Left forelimb (tissue), 1 donor: ENCODE measurements around the gene GSDMA.
"Not testable (repeated sequence)": the region's sequence is repeated elsewhere in the genome, so short reads cannot be mapped to it uniquely, and the experiment has no call there.

Experiments used
- DNase-seq: peaks from one replicate; pipeline ENCODE4 v3.0.0-alpha.2; 2018; ENCODE audit warnings: low spot score

GSDMA gene

GRCh38 chr17:39996800-39997199, 34.0 kb downstream of the GSDMA start:
- DNase-seq: no peak

DNA sequence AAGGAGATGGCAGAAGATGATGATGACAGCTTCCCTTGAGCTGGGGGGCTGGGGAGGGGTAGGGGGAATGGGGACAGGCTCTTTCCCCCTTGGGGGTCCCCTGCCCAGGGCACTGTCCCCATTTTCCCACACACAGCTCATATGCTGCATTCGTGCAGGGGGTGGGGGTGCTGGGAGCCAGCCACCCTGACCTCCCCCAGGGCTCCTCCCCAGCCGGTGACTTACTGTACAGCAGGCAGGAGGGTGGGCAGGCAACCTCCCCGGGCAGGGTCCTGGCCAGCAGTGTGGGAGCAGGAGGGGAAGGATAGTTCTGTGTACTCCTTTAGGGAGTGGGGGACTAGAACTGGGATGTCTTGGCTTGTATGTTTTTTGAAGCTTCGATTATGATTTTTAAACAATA, 34.7 kb downstream of the GSDMA start:
- no peak for DNase-seq

GRCh38 chr17:39999067-39999466, 36.3 kb downstream of the GSDMA start:
- no peak for DNase-seq

GRCh38 chr17:40000161-40000560, 37.4 kb downstream of the GSDMA start:
- DNase-seq: no peak

DNA sequence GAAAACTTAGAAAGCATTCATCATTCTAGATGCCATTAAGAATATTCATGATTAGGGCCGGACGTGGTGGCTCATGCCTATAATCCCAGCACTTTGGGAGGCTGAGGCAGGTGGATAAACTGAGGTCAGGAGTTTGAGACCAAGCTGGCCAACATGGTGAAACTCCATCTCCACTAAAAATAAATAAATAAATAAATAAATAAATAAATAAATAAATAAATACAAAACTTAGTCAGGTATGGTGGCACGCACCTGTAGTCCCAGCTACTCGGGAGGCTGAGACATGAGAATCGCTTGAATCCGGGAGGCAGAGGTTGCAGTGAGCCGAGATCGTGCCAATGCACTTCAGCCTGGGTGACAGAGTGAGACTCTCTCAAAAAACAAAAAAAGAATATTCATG, 38.5 kb downstream of the GSDMA start:
- DNase-seq: not testable (repeated sequence)

GRCh38 chr17:40004072-40004471, 41.3 kb downstream of the GSDMA start:
- no peak for DNase-seq

- no peak for DNase-seq
Observed at GRCh38 chr17:40004712-40005111, 41.9 kb downstream of the GSDMA start.

- DNase-seq: no peak
Observed at GRCh38 chr17:40005520-40005919, 42.7 kb downstream of the GSDMA start.

GRCh38 chr17:40010946-40011500, 48.2 kb downstream of the GSDMA start:
- DNase-seq: not testable (repeated sequence)

DNA sequence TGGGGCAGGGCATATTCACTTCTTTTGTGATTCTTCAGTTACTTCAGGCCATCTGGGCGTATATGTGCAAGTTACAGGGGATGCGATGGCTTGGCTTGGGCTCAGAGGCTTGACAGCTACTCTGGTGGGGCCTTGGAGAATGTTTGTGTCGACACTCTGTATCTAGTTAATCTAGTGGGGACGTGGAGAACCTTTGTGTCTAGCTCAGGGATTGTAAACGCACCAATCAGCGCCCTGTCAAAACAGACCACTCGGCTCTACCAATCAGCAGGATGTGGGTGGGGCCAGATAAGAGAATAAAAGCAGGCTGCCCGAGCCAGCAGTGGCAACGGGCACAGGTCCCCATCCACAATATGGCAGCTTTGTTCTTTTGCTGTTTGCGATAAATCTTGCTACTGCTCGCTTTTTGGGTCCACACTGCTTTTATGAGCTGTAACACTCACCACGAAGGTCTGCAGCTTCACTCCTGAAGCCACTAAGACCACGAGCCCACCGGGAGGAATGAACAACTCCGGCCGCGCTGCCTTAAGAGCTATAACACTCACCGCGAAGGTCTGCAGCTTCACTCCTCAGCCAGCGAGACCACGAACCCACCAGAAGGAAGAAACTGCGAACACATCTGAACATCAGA, 49.3 kb downstream of the GSDMA start:
- DNase-seq: not testable (repeated sequence)

GRCh38 chr17:40014375-40014980, 51.7 kb downstream of the GSDMA start:
- DNase-seq: no peak

- DNase-seq: no peak
Observed at GRCh38 chr17:40015005-40015997, 52.5 kb downstream of the GSDMA start, which contains the start of gene CSF3. Gene CSF3, plus strand, starts transcription at chr17:40015440. Its CDS starts 35 bp downstream, at chr17:40015475.

DNA sequence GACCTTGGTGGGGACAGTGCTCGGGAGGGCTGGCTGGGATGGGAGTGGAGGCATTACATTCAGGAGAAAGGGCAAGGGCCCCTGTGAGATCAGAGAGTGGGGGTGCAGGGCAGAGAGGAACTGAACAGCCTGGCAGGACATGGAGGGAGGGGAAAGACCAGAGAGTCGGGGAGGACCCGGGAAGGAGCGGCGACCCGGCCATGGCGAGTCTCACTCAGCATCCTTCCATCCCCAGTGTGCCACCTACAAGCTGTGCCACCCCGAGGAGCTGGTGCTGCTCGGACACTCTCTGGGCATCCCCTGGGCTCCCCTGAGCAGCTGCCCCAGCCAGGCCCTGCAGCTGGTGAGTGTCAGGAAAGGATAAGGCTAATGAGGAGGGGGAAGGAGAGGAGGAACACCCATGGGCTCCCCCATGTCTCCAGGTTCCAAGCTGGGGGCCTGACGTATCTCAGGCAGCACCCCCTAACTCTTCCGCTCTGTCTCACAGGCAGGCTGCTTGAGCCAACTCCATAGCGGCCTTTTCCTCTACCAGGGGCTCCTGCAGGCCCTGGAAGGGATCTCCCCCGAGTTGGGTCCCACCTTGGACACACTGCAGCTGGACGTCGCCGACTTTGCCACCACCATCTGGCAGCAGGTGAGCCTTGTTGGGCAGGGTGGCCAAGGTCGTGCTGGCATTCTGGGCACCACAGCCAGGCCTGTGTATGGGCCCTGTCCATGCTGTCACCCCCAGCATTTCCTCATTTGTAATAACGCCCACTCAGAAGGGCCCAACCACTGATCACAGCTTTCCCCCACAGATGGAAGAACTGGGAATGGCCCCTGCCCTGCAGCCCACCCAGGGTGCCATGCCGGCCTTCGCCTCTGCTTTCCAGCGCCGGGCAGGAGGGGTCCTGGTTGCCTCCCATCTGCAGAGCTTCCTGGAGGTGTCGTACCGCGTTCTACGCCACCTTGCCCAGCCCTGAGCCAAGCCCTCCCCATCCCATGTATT, 53.5 kb downstream of the GSDMA start:
- DNase-seq: no peak

- no peak for DNase-seq
Observed at GRCh38 chr17:40017422-40018080, 54.7 kb downstream of the GSDMA start.

GRCh38 chr17:40018211-40019121, 55.7 kb downstream of the GSDMA start:
- peak; percentile 85 for DNase-seq

GRCh38 chr17:40019140-40019991, 56.6 kb downstream of the GSDMA start:
- no peak for DNase-seq

- DNase-seq: no peak
Observed at GRCh38 chr17:40020146-40020545, 57.3 kb downstream of the GSDMA start.

DNA sequence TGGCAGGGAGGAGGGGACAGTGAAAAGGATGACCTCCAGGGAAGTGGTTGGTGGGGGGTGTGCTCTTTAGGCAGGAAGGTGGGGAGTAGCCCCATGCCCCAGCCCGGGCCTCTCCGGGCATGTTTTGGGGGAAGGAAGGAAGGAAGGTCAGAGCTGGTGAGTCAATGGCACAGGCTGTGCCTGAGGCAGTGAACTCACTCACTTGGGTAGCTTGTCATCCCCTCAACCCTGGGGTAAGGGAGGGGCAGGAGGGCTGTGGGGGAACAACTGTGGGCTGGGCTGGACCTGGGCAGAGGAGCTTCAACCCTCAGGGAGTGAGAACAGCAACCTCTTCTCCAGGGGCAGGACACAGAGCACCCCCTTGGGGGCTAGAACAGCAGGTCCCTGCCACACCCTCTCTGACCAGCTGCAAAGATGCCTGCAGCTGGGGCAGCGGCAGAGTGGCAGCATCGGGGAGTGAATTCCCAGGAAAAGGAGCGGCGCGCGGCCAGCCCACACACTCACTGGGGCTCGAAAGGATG, 58.7 kb downstream of the GSDMA start:
- no peak for DNase-seq
